ENCODE results near the gene OR6X1. TPM values are rescaled to one million over a fixed set of nuclear protein-coding genes. Genes with fewer than 3 reads are reported as not detected.

Gene OR6X1
- total and polyA plus RNA-seq, 9 of the 15 experiments (the other 6 are each of a cell fraction or from before 2014, with no cell fraction given) = not detected

DNA sequence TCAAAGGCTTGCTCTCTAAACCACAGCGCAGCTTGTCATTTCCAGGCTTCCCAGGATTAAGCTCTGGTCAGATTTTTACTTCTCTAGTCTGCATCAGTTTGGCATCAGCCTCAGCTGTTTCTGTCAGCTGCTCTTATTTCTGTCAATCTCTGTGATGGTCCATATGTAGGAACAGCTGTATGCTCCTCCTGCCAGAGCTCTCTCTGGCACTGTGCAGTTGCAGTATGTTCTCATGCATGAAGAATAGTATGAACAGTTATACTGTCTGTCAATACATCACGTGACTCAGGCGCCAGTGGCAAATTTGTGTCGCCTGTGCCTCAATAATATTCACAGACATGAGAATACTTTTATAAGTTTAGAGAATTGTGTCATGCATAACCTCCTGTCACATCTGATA lies 45.1 kb upstream of the OR6X1 start:
- in situ Hi-C loops (cut with MboI) = no loop called here
- CTCF ChIA-PET (ENCODE audit: low intra/inter-chr PET ratio) = no interaction called here
- TF ChIP-seq HIVEP1 (CRISPR knock-in tag; IDR thresholded peaks at IDR 0.05) (no peak), CREM (IDR thresholded peaks at IDR 0.05; ENCODE audit: low read depth) (no peak), PCBP1 (IDR thresholded peaks at IDR 0.05; ENCODE audit: low read depth, low read length, poor library complexity, severe bottlenecking) (no peak), SPI1 (IDR thresholded peaks at IDR 0.05; ENCODE audit: borderline replicate concordance, low read depth, low read length) (no peak), ZNF551 (CRISPR knock-in tag; IDR thresholded peaks at IDR 0.05) (no peak), ZNF318 (IDR thresholded peaks at IDR 0.05; ENCODE audit: borderline replicate concordance in 1 of 2, low read depth in 1 of 2) (no peak), FOXJ3 (CRISPR knock-in tag; IDR thresholded peaks at IDR 0.05) (no peak), RAD51 (IDR thresholded peaks at IDR 0.05; ENCODE audit: borderline replicate concordance, low read depth) (peak; percentile 46; the same call in 1 of the 2 replicates), CBFA2T2 (conservative IDR thresholded peaks at IDR 0.05) (peak; percentile 15; the same call in 1 of the 2 replicates)
- TF ChIP-seq, protein P1, sequence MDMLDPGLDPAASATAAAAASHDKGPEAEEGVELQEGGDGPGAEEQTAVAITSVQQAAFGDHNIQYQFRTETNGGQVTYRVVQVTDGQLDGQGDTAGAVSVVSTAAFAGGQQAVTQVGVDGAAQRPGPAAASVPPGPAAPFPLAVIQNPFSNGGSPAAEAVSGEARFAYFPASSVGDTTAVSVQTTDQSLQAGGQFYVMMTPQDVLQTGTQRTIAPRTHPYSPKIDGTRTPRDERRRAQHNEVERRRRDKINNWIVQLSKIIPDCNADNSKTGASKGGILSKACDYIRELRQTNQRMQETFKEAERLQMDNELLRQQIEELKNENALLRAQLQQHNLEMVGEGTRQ (CRISPR knock-in tag; IDR thresholded peaks at IDR 0.05) = peak; percentile 52
- TF ChIP-seq, protein P2, sequence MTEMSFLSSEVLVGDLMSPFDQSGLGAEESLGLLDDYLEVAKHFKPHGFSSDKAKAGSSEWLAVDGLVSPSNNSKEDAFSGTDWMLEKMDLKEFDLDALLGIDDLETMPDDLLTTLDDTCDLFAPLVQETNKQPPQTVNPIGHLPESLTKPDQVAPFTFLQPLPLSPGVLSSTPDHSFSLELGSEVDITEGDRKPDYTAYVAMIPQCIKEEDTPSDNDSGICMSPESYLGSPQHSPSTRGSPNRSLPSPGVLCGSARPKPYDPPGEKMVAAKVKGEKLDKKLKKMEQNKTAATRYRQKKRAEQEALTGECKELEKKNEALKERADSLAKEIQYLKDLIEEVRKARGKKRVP (CRISPR knock-in tag; IDR thresholded peaks at IDR 0.05) = no peak
- TF ChIP-seq, protein P3, sequence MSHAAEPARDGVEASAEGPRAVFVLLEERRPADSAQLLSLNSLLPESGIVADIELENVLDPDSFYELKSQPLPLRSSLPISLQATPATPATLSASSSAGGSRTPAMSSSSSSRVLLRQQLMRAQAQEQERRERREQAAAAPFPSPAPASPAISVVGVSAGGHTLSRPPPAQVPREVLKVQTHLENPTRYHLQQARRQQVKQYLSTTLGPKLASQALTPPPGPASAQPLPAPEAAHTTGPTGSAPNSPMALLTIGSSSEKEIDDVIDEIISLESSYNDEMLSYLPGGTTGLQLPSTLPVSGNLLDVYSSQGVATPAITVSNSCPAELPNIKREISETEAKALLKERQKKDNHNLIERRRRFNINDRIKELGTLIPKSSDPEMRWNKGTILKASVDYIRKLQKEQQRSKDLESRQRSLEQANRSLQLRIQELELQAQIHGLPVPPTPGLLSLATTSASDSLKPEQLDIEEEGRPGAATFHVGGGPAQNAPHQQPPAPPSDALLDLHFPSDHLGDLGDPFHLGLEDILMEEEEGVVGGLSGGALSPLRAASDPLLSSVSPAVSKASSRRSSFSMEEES (CRISPR knock-in tag; IDR thresholded peaks at IDR 0.05) = peak; percentile 87

More for the DNA sequence above, 45.1 kb upstream of the OR6X1 start:
- H3K4me1 ChIP-seq (replicated peaks in 1 of 2; ENCODE audit: control insufficient read depth in 2 of 2, insufficient read depth in 2 of 2, low read length in 2 of 2) = no peaks in the 10 kb centered on the region
- H3K9me3 ChIP-seq (replicated peaks; ENCODE audit: control insufficient read depth, insufficient read depth, low read depth, low read length) = no peaks in the 10 kb centered on the region
- H3K27me3 ChIP-seq (ENCODE audit: control insufficient read depth in 2 of 2, insufficient read depth in 2 of 2, low read length in 2 of 2) = no peaks in the 10 kb centered on the region
- H3K9ac ChIP-seq (ENCODE audit: insufficient read depth in 1 of 2, low read depth in 2 of 2, low read length in 2 of 2) = no peak overlapping the region
- intact Hi-C loops (cut with micrococcal nuclease) = no loop called here
- no peak overlapping the region for H2AFZ ChIP-seq (ENCODE audit: low read depth, low read length)
- H3K4me3 ChIP-seq = no peak overlapping the region
- DNase-seq (ENCODE audit: extremely low read depth in 1 of 4, low spot score in 3 of 4) = no peak
- no TSS peak for BruUV-seq (replicated peaks)
- no peak for FAIRE-seq
- H4K20me1 ChIP-seq (replicated peaks; ENCODE audit: control insufficient read depth, insufficient read depth, low read length) = no peaks in the 10 kb centered on the region
- no peaks in the 10 kb centered on the region for H3K36me3 ChIP-seq (ENCODE audit: control insufficient read depth, insufficient read depth, low read length)
- 0% methylated on average over 4 of the region's 4 CpGs for WGBS (ENCODE audit: insufficient coverage, low coverage, missing lambda C conversion rate)
- H3K9me1 ChIP-seq (ENCODE audit: control insufficient read depth, insufficient read depth, low read length) = no peaks in the 10 kb centered on the region
- no peak overlapping the region for H3K4me2 ChIP-seq (ENCODE audit: insufficient read depth, low read length)
- no peaks in the 10 kb centered on the region for H3K79me2 ChIP-seq (ENCODE audit: control insufficient read depth, insufficient read depth, low read length)
- no peak for ATAC-seq
- no peak overlapping the region for H3K27ac ChIP-seq (ENCODE audit: extremely low read depth, low read depth, low read length)
- POLR2A ChIA-PET = no interaction called here

Measured in K562 (cell line).